GM21786 (cell line): Measurements from ENCODE around the gene HECTD1.
"Not testable (repeated sequence)": the region's sequence is repeated elsewhere in the genome, so short reads cannot be mapped to it uniquely, and the experiment has no call there.

ENCODE experiments used
- ATAC-seq: cut with Tn5 transposase; IDR thresholded peaks from one replicate; pipeline ENCODE4 v1.9.1; 2021; ENCODE audit not compliant: unreplicated experiment

HECTD1 gene

GRCh38 chr14:31196839-31197492 is 10.6 kb downstream of the HECTD1 start:
- no peak for ATAC-seq

- ATAC-seq, result no peak
These were observed 12.9 kb downstream of the HECTD1 start for GRCh38 chr14:31194661-31195060.

GRCh38 chr14:31194095-31194494 is 13.5 kb downstream of the HECTD1 start:
- ATAC-seq, result no peak

GRCh38 chr14:31192544-31192943 is 15.0 kb downstream of the HECTD1 start:
- ATAC-seq, result not testable (repeated sequence)

- no peak for ATAC-seq
These were observed 16.8 kb downstream of the HECTD1 start for GRCh38 chr14:31190717-31191263.

DNA sequence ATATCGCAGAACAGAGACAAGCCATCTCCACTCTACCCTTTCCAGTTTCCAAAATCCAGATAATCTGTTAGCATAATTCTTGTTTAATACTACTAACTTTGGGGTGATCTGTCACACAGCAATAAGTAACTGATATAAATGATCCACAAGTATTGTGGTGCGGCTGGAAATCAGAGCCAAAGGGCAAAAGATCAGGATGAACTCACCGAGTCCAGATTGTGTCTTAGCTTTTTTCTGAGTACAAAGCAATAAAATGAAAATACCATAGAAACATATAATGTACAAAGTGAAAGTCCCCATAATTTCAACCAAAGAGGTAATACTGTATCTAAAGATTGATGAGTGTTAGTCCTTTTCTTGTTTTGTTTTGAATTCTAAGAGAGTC is 17.4 kb downstream of the HECTD1 start:
- no peak for ATAC-seq

GRCh38 chr14:31189346-31190218 is 18.0 kb downstream of the HECTD1 start:
- ATAC-seq, result no peak

DNA sequence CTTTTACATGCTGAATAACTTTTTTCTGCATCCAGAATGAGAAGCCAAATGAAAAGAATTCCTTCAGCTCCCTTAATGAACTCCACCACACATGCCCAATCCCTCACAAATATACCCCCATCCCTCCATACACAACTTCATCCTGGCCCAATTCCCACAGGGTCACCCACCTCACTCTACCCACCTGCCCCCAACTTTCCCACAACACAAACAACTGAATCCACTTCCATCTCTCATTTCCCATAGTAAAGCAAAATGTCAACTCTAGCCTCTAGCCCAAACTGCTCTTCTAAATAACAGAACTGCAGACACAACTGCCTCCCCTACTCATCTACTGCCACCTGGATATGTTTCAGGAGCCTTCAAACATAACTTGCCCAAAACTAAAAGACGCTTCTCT is 18.8 kb downstream of the HECTD1 start:
- ATAC-seq, result no peak

- not testable (repeated sequence) for ATAC-seq
These were observed 25.6 kb downstream of the HECTD1 start for GRCh38 chr14:31182016-31182415.

GRCh38 chr14:31181271-31181670 is 26.3 kb downstream of the HECTD1 start:
- no peak for ATAC-seq

- ATAC-seq, result no peak
These were observed 27.1 kb downstream of the HECTD1 start for GRCh38 chr14:31180299-31181051.

- no peak for ATAC-seq
These were observed 33.2 kb downstream of the HECTD1 start for GRCh38 chr14:31174433-31174832.

GRCh38 chr14:31173120-31173837 is 34.3 kb downstream of the HECTD1 start:
- ATAC-seq, result no peak

GRCh38 chr14:31172084-31172483 is 35.5 kb downstream of the HECTD1 start:
- ATAC-seq, result no peak

- no peak for ATAC-seq
These were observed 37.2 kb downstream of the HECTD1 start for GRCh38 chr14:31170411-31170810.

- no peak for ATAC-seq
These were observed 37.7 kb downstream of the HECTD1 start for GRCh38 chr14:31169877-31170276.

DNA sequence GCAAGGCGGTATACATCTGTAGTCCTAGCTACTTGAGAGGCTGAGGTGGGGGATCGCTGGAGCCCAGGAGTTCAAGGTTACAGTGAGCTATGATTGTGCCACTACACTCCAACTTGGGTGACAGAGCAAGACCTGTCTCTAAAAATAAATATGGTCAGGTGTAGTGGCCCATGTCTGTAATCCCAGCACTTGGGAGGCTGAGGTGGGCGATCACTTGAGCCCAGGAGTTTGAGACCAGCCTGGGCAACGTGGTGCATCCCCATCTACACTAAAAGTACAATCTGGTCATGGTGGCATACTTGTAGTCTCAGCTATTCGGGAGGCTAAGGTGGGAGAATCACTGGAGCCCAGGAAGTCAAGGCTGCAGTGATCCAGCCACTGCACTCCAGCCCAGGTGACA is 40.6 kb downstream of the HECTD1 start:
- ATAC-seq, result no peak

DNA sequence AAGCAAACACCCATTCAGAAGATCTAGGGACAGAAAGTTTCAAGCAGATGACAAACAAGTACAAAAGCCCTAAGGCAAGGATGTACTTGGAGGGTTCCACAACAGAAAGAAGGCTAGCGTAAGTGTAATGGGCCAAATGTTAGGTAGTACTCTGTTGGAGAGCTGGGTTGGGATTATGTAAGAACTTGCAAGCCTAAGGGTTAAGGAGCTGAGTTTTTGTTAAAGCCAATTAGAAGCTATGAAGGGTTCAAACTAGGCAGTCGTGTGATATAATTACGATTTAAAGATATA is 41.4 kb downstream of the HECTD1 start:
- ATAC-seq, result no peak

DNA sequence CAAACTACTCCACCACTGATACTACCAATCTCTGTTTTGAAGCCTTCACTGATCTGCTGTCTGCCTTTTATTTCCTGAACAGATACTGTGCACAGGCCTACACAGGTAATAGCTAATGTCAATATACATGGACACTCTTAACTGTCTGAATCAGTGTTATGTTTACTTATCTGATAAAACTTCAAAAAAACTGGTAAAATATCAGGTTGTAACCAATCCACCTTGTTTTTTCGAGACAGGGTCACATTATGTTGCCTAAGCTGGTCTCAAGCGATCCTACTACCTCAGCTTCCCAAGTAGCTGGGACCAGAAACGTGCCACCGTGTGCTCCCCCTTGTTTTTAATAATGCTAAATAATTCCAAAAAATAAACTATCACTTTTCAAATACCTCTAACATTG is 43.5 kb downstream of the HECTD1 start:
- ATAC-seq, result no peak

DNA sequence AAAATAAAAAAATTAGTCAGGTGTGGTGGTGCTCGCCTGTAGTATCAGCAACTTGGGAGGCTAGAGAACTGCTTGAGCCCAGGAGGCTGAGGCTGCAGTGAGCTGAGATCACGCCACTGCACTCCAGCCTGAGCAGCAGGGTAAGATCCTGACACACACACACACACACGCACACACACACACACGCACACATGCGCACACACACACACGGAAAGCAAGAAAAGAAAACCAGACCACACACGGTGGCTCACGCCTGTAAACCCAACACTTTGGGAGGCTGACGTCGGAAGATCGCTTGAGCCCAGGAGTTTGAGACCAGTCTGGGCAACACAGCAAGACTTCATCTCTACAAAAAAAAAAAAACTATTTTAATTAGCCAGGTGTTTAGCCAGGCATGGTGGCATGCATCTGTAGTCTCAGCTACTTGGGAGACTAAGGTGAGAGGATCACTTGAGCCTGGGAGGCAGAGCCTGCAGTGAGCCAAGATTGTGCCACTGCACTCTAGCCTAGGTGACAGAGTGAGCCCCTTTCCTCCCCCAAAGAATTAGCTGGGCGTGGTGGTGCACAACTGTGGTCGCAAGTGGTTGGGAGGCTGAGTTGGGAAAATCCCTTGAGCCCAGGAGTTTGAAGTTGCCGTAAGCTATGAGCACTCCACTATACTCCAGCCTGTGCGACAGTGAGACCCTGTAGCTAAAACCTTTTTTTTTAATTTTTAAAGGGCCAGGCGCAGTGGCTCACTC is 44.5 kb downstream of the HECTD1 start:
- no peak for ATAC-seq
